Nephron (organoid): Measurements from ENCODE around the gene MPHOSPH9.

Source experiments
- H3K27ac Mint-ChIP-seq, 3 experiments: 2 replicates each; pipeline ENCODE4 v1.8.0; 2020; ENCODE audit warnings: mixed read lengths in 3 of 3, mild to moderate bottlenecking in 2 of 3, moderate library complexity in 1 of 3
- H3K27me3 Mint-ChIP-seq: 2 replicates; pipeline ENCODE4 v1.8.0; 2021; ENCODE audit warnings: low read depth, mild to moderate bottlenecking, moderate library complexity, mixed read lengths
- H3K36me3 Mint-ChIP-seq: 2 replicates; pipeline ENCODE4 v1.8.0; 2020; ENCODE audit warnings: low read depth, mixed read lengths
- H3K4me1 Mint-ChIP-seq: 2 replicates; pipeline ENCODE4 v1.8.0; 2020; ENCODE audit warnings: mixed read lengths
- H3K4me3 Mint-ChIP-seq, 3 experiments: 2 replicates each; pipeline ENCODE4 v1.8.0; 2020; ENCODE audit warnings: mild to moderate bottlenecking in 3 of 3, mixed read lengths in 3 of 3, moderate library complexity in 2 of 3
- H3K9me3 Mint-ChIP-seq: 2 replicates; pipeline ENCODE4 v1.8.0; 2020; ENCODE audit warnings: mixed read lengths
- CTCF ChIP-seq, 3 experiments: fragments of 200-600 bp; sonication (generic); IDR thresholded peaks; one replicate each; pipeline ENCODE4 v1.5.0; 2021; ENCODE audit warnings: antibody characterized with exemption in 3 of 3; ENCODE audit not compliant: unreplicated experiment in 3 of 3

MPHOSPH9 gene

GRCh38 chr12:123134826-123135225, 98.1 kb downstream of the MPHOSPH9 start:
- H3K4me3 Mint-ChIP-seq = no peak overlapping the region
- H3K36me3 Mint-ChIP-seq = peaks cover 8% of the 10 kb centered on the region
- peaks cover 6% of the 10 kb centered on the region for H3K4me1 Mint-ChIP-seq
- H3K9me3 Mint-ChIP-seq = no peaks in the 10 kb centered on the region
- no peak overlapping the region for H3K27ac Mint-ChIP-seq
- peaks cover 3% of the 10 kb centered on the region for H3K27me3 Mint-ChIP-seq
- TF ChIP-seq CTCF (IDR thresholded peaks at IDR 0.05; ENCODE audit: unreplicated experiment in 3 of 3) = no peak

- TF ChIP-seq CTCF (IDR thresholded peaks at IDR 0.05; ENCODE audit: unreplicated experiment in 3 of 3) = no peak
- H3K4me3 Mint-ChIP-seq = no peak overlapping the region
- H3K9me3 Mint-ChIP-seq = no peaks in the 10 kb centered on the region
- no peak overlapping the region for H3K27ac Mint-ChIP-seq
- H3K36me3 Mint-ChIP-seq = peaks cover 8% of the 10 kb centered on the region
- peaks cover under 1% of the 10 kb centered on the region for H3K4me1 Mint-ChIP-seq
- peaks cover 3% of the 10 kb centered on the region for H3K27me3 Mint-ChIP-seq
These were observed 98.7 kb downstream of the MPHOSPH9 start for GRCh38 chr12:123134271-123134671.

- no peak overlapping the region for H3K4me3 Mint-ChIP-seq
- no peak overlapping the region for H3K27ac Mint-ChIP-seq
- H3K4me1 Mint-ChIP-seq = no peaks in the 10 kb centered on the region
- TF ChIP-seq CTCF (IDR thresholded peaks at IDR 0.05; ENCODE audit: unreplicated experiment in 3 of 3) = no peak
- peaks cover 3% of the 10 kb centered on the region for H3K27me3 Mint-ChIP-seq
- peaks cover 8% of the 10 kb centered on the region for H3K36me3 Mint-ChIP-seq
- H3K9me3 Mint-ChIP-seq = no peaks in the 10 kb centered on the region
These were observed 99.2 kb downstream of the MPHOSPH9 start for GRCh38 chr12:123133701-123134100.

- Mint-ChIP-seq H3K4me3 (no peak overlapping the region), H3K4me1 (no peaks in the 10 kb centered on the region), H3K9me3 (no peaks in the 10 kb centered on the region)
These were observed 99.9 kb downstream of the MPHOSPH9 start for GRCh38 chr12:123132951-123133619.

GRCh38 chr12:123131879-123132402, 101.0 kb downstream of the MPHOSPH9 start:
- H3K4me3 Mint-ChIP-seq = no peak overlapping the region
- peaks cover 3% of the 10 kb centered on the region for H3K27me3 Mint-ChIP-seq
- H3K9me3 Mint-ChIP-seq = no peaks in the 10 kb centered on the region
- H3K36me3 Mint-ChIP-seq = peaks cover 8% of the 10 kb centered on the region
- no peak for TF ChIP-seq CTCF (IDR thresholded peaks at IDR 0.05; ENCODE audit: unreplicated experiment in 3 of 3)
- no peak overlapping the region for H3K27ac Mint-ChIP-seq
- peaks cover under 1% of the 10 kb centered on the region for H3K4me1 Mint-ChIP-seq

More at GRCh38 chr12:123132951-123133619, 99.9 kb downstream of the MPHOSPH9 start:
- Mint-ChIP-seq H3K36me3 (peaks cover 8% of the 10 kb centered on the region), H3K27ac (no peak overlapping the region), H3K27me3 (peaks cover 3% of the 10 kb centered on the region)
- TF ChIP-seq CTCF (IDR thresholded peaks at IDR 0.05; ENCODE audit: unreplicated experiment in 3 of 3) = no peak

GRCh38 chr12:123131291-123131832, 101.6 kb downstream of the MPHOSPH9 start:
- peaks cover 6% of the 10 kb centered on the region for H3K4me1 Mint-ChIP-seq
- H3K36me3 Mint-ChIP-seq = peaks cover 7% of the 10 kb centered on the region
- no peak for TF ChIP-seq CTCF (IDR thresholded peaks at IDR 0.05; ENCODE audit: unreplicated experiment in 3 of 3)
- H3K27me3 Mint-ChIP-seq = peaks cover 3% of the 10 kb centered on the region
- H3K4me3 Mint-ChIP-seq = no peak overlapping the region
- no peak overlapping the region for H3K27ac Mint-ChIP-seq
- no peaks in the 10 kb centered on the region for H3K9me3 Mint-ChIP-seq
